Kasumi-1 (cell line): ENCODE data around the gene HACD2.
"Not testable (repeated sequence)": the region's sequence is repeated elsewhere in the genome, so short reads cannot be mapped to it uniquely, and the experiment has no call there.

Experiments
- DNase-seq, 2 experiments: peaks; one replicate each; lab custom pipeline; 2025; lab: John Stamatoyannopoulos, UW

Gene HACD2

DNA sequence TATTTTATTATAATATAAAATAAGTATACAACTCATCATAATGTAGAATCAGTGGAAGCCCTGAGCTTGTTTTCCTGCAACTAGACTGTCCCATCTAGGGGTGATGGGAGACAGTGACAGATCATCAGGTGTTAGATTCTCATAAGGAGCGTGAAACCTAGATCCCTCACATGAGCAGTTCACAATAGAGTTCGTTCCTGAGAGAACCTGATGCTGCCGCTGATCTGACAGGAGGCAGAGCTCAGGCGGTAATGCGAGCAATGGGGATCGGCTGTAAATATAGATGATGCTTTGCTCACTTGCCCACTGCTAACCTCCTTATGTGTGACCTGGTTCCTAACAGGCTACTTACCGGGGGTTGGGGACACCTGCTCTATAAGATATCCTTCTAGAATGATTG is 26.8 kb upstream of the HACD2 start:
- DNase-seq, result not testable (repeated sequence)

DNA sequence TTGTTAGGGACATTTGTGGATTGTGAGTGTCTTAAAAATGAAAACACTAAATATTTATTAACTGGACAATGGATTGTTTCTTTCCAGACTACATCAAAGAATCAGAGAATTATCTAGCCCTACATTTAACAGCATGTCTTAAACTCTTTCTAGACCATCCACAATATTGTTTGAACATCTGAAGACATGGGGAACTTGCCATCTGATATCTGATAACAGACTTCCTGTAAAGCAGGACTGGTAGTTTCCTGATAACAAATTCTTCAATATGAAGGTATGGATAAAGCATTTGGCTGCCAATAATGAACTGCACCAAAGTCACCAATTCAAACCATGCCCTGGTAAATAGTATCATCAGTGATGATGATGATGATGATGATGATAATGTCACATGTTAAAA is 26.2 kb upstream of the HACD2 start:
- DNase-seq, result peak; percentile 17 to 20

DNA sequence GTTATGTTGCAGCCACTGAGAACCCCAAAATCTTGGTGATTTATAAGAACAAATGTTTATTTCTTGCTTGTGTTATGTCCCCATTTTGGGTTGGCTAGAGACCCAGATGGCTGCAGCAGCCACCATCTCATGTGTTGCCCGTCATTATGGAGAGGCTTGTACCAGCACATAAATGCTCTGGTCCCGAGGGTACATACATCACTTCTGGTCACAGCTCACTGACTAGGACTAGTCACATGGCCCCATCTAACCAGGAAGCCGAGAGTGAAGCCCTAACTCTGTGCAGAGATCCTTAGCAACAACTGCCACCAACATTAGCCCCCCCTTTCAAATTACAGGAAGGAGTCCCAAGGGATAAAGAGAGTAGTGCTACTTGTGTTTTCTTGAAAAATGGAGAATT is 25.5 kb upstream of the HACD2 start:
- DNase-seq, result no peak

DNA sequence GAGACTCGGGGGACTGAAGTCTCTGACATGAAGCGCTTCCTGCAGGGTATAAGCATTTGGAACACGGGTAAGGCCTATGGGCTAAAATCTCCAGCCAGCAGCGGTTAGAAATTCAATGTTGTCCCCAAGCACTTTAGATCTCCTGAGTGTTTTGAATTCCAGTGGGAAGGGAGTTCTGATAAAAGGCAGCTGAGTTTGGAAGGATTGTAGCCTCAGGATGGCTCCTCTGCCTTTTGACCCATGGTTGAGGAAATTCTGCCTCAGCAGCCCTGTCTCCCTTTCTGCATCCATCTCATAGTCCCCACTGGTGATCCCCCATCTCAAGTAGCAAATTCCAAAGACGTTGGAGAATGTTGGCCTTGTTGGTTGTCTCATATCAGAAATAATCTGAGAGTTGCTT is 24.2 kb upstream of the HACD2 start:
- no peak for DNase-seq

DNA sequence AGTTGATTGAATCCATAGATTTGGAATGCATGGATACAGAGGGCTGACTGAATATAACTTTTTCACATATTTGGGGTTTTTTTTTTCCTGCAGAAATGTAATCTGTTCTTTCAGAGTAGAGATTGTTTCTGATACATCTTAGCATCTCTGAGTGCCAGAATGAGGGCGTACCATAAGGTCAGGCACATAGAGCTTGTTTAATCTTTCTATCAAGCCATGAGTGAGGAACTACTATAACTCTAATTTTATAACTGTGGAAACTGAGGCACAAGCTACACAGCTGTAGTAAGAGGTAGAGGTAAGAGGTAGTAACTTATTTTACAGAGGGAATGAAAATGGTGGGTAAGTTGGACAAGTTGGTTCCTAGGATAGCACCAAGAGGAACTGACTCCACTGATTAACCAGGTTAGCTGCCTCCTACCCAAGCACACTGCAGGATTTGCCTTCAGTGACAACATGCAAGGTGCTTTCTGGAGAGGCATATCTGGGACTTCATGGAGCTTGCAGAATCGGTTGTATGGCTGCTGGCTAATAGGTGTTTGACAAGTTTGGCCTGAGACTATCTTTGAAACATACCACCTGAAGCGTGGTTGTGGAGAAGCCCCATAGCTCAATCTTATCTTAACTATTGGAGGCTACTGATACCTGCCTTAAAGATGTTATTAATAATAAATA is 23.5 kb upstream of the HACD2 start:
- DNase-seq, result no peak

DNA sequence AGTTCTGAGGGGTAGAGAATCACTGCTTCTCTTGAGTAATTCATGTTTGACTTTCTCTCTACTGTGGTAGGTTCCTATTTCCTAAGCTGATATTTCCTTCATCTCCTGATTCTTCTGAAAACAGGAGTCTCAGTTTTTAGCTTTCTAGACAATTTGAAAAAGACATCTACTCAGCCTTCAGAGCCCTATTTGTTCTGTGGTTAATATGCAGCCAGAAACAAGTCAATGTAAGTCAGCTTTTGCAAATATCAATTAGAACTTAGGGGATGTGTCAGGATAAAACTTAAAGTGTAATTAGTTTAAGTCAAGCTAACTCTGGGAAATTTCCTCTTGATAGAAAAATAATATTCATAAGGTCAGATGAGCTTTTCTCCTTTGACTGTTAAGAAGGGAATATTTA is 21.7 kb upstream of the HACD2 start:
- no peak for DNase-seq

DNA sequence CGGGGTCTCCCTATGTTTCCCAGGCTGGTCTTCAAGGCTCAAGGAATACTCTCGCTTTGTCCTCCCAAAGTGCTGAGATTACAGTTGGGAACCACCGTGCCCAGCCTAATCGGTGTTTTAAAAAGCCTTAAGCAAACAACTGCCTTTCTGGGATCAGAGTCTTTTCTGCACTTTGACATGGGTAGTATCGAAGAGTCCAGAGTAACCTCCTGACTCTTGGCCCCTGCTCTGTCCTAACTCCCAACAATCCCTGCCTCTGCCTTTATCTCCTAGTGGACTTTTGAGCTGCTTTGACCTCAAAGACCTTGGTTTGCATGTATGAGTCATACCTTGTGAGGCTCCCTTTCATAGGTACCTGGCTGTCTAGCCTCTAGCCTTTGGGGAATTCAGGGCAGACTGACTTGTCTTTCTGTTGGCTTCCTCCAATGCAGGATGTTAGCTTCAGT is 21.0 kb upstream of the HACD2 start:
- DNase-seq, result no peak

DNA sequence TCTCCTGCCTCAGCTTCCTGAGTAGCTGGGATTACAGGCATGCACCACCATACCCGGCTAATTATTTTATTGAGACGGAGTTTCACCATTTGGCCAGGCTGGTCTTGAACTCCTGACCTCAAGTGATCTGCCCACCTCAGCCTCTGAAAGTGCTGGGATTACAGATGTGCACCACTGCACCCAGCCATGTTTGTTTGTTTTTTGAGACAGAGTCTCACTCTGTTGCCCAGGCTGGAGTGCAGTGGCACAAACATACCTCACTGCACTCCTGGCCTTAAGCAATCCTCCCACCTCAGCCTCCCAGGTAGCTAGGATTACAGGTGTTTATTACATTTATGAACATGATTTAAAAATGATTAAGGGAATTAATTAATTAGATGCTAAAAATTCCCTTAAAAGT is 18.3 kb upstream of the HACD2 start:
- DNase-seq, result not testable (repeated sequence)

DNA sequence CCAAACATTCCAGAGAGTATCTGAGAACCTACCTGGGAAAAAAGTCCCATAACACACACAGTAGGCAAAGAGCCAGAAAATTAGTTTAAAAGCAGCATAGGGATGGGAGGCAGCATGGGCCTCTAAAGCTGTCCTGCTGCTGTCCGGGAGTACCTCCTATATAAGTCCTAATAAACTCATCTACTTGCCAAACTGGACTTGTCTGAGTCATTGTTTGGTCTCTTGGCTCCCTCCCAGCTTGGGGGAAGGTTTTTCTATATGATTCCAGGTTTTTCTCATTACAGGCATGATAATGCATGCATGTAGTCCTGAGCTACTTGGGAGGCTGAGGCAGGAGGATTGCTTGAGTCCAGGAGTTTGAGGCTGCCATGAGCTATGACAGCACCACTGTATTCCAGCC is 17.5 kb upstream of the HACD2 start:
- DNase-seq, result no peak

DNA sequence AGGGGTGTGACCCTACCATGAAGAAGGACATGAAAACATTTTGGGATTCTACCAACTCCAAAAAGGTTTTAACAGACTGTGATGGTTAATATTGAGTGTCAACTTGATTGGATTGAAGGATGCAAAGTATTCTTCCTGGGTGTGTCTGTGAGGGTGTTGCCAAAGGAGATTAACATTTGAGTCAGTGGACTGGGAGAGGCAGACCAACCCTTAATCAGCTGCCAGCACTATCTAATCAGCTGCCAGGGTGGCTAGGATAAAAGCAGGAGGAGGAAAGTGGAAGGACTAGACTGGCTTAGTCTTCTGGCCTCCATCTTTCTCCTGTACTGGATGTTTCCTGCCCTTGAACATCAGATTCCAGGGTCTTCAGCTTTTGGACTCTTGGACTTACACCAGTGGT is 16.0 kb upstream of the HACD2 start:
- not testable (repeated sequence) for DNase-seq

DNA sequence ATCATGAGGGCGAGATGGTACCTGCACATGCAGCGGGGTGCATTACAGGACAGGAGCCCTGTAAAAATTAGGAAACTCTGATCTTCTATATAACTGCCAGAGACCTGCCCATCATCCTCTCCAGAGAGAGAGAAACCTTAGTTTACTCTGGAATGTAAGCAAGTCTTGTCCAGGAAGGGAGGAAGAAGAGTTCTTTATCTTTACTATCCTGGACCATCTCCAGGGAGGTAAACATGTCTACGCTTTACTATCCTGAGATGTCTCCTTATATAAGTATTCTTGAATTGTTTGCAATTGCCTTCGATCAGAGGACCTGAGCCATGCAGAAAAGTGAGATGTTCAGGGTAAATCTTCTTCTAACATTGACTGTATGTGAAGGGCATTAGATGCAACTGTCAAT is 12.7 kb upstream of the HACD2 start:
- DNase-seq, result no peak

DNA sequence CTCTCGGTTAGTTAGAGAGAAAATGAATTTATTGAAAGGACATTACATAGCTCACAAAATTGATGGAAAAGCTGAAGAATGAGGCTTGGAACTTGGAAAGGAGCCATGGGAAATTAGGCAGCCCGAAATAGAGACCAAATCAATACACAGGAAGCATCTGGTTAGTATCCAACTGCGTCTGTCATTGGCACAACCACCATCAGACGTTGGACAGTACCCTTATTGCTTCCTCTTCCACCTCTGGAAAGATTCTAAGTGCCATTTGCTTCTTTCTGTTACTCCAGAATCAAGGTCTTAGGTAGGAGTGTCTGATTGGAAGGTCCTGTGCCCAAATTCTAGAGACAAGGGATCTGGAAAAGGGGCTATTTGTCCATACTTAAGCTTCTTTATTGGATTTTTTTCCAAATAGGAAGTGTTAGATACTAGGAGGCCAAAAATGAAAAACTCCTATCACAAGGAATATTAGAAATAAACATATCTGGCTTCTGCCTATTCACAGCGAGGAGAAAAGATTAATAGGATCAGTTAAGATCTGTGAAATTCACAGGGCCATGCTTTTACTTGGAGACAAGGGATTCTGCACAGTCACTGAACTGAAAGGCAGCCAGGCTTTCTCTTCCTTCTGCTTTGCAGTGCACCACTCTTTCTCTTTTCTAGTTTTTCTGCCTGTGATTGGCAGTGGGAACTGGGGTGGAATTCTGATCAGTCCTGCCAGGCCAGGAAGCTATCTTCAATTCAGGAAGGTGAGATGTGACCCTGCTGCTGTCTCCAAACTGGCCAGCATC is 10.7 kb upstream of the HACD2 start:
- peak; percentile 24 to 49 for DNase-seq

DNA sequence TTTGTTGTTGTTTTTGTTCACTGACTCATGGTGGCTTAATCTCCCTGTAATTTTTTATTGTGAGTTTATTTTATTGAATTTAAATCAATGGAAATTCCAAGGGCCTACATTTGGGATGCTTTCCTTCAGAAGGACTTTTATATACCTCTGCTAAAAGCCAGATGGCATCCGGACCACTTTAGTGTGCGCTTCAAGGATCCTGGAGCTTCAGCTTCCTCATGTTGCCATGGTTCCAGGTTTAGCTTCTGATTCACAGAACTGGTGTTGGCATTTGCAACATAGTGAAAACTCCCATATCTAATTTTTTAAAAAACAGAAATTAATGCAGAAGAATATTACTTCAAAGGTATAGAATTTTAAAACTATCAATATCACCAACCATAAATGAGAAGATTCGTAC is 8.5 kb upstream of the HACD2 start:
- no peak for DNase-seq

DNA sequence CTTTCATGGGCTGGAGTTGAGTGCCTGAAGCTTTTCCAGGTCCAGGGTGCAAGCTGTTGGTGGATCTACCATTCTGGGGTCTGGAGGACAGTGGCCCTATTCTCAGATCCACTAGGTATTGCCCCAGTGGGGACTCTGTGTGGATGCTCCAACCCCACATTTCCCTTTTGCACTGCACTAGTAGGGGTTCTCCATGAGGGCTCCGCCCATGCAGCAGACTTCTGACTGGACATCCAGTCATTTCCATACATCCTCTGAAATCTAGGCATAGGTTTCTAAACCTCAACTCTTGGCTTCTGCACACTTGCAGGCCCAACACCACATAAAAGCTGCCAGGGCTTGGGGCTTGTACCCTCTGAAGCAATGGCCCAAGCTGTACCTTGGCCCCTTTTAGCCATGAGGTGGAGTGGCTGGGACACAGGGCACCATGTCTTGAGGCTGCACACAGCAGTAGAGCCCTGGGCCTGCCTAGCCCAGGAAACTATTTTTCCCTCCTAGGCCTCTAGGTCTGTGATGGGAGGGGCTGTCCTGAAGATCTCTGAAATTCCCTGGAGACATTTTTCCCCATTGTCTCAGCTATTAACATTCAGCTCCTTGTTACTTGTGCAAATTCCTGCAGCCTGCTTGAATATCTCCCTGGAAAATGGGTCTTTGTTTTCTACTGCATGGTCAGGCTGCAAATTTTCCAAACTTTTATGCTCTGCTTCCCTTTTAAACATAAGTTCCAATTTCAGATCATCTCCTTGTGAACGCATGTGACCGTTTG is 6.0 kb upstream of the HACD2 start:
- no peak for DNase-seq

DNA sequence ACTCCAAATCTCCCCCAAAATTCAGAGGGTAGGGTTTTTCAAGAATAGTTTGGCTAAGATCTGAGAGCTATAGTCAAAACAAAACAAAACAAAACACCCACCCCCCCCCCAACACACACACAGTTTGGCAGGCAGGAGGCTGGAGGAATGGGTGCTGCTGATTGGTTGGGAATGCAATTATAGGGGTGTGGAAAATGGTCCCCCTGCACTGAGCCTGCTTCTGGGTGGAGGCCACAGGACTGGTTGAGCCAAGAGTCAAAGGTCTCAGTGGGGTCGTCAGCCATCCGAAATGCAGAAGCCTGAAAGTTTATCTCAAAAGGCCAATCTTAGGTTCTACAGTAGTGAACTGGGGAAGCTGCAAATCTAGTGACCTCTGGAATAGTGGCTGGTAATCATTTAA is 2.5 kb upstream of the HACD2 start:
- DNase-seq, result no peak

DNA sequence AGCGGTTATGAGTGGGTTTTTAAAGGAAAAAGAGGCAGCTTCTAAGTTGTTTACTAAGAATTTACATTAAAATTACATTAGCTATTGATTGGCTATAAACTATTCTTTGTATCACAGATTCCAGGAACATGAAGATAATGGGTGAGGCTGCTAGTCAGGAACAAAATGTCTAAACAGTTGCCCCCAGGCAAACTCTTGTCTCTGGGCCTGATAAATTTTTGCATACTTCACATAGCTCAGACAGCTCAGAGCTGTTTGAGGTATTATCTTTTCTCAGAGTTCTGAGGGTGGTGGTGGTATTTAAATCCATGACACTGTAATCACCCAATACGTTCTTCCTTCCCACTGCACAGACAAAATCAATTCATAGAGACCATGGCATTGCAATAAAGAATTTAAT is 2.1 kb upstream of the HACD2 start:
- DNase-seq, result no peak

DNA sequence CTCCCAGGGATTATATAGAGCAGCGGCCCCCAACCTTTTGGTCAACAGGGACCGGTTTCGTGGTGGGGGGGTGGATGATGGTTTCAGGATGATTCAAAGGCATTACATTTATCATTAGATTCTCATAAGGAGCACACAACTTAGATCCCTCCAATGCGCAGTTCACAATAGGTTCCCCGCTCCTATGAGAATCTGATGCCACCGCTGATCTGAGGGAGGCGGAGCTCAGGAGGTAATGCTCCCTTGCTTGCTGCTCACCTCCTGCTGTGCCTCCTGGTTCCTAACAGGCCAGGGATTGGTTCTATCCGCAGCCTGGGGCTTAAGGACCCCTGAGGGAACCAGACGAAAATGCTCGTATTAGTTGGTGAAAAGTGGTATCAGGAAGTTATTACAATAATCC is 1.3 kb upstream of the HACD2 start:
- peak; percentile 76 to 77 for DNase-seq

DNA sequence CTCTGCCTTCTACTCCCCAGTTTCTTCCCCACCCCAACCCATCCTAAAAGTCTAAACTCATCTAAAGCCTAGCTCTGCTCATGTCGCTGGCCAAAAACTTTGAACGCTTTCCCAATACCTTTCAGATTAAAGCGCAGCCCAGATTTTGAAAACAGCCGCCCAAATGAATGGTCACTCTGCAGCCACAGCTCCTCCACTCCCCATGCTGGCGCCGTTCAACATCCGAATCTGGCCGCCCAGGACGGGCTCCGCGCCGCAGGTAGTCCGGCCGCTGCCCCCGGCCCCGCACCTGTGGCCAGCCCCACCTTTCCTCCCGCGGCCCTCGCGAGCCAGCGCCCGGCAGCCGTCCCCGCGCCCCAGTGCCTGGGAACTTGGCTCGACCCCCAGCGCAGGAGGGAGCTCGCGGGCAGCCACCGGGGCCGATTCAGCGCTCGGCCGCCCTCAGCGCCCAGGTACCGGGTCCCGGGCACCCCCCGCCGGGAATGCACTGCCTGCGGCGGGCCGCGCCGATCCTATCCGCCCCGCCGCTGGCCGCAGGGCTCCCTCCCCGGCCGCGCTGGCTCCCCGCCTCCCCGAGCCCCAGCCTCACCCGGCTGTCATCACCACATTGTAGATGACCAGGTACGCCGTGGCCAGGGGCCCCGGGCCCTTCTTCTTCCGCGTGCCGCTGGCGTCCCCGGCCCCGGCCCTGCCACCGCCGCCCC is 417 bp downstream of the HACD2 start:
- DNase-seq, result no peak

DNA sequence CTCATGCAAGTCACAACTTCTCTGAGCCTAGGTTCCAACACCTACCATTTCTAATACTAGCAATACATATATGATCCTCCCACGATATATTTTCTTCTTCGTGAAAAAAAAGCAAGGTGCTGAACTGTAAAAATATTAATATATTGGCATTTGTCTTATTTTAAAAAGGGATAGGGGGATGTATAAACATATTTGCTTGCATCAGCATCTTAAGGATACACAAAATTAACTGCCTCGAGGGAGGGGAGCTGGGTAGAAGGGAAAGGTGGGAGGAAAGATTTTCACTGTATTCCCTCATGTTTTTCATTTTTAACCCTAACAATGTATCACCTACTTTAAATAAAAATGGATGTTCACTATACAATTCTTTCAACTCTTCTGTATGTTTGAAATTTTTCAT is 1.3 kb downstream of the HACD2 start:
- no peak for DNase-seq

DNA sequence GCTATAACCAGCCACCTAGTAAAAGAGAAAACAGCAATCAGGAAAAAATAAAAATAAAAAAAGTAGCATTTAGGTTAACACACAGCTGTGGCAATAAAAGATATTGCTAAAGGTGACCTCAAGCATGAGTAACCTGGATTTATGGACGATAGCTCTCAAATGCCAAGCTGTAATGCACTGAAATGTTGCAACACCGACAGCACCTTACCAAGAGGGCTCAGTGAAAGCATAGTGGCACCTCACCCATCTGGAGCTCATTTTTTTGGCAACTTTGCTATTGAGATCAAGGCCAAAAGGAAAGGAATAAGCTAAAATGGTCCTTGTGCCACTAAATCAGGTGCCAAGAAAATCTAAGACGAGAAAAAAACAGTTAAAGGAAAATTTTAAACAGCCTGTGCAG is 2.5 kb downstream of the HACD2 start:
- DNase-seq, result no peak

DNA sequence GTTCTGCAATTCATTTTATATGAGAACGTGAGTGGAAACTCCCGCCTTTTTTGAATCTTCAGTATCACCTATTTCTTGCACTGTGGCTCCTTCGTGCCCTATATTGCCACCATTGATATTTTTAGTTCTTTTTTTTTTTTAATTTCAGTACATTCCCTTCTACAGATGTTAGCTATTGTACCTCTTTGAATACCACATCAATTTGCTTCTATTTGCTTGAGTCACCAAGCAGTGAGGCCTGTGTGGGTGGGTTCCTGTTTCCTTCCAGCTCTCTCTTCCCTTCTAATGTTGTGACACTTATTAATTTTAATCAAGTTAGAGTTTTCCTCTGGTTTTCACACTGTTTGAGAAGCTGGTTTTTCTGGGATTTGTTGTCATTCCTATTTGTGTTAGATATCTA is 8.7 kb downstream of the HACD2 start:
- peak; percentile 45 to 58 for DNase-seq

DNA sequence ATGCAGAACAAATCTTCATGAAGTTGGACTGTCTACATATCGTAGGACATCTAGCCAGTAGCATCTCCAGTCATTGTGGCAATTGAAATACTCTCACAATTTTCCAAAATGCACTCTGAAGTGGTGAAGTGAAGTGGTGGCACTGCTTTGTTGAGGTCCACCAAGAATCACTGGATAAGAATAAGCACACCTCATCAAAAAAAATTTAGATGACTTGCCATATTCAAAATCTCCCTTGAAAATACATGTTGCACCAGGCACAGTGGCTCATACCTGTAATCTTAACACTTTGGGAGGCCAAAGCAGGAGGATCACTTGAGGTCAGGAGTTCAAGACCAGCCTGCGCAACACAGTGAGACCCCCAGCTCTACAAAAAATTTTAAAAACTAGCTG is 12.9 kb downstream of the HACD2 start:
- DNase-seq, result no peak
